Stimulated activated CD8-positive, alpha-beta memory T cell treated with anti-CD3 and anti-CD28 coated beads, Interleukin-15, amount 100 ng/mL, for 48 hours (primary cell): ENCODE data around the gene MAJIN.

Experiments used
- DNase-seq, 2 donors: peaks; one replicate each; pipeline ENCODE4 v3.0.0-alpha.2; 2020; ENCODE audit warnings: low read depth in 2 of 2

MAJIN gene

GRCh38 chr11:64911689-64912088 is 60.2 kb downstream of the MAJIN start:
- DNase-seq = no peak

- no peak for DNase-seq
Observed at GRCh38 chr11:64911142-64911541, 60.8 kb downstream of the MAJIN start.

- no peak for DNase-seq
Observed at GRCh38 chr11:64910451-64911093, 61.3 kb downstream of the MAJIN start.

- no peak for DNase-seq
Observed at GRCh38 chr11:64909653-64910343, 62.1 kb downstream of the MAJIN start.

GRCh38 chr11:64908766-64909165 is 63.1 kb downstream of the MAJIN start:
- no peak for DNase-seq

GRCh38 chr11:64906314-64906635 is 65.6 kb downstream of the MAJIN start:
- no peak for DNase-seq

- DNase-seq = no peak
Observed at GRCh38 chr11:64905516-64906313, 66.2 kb downstream of the MAJIN start.

GRCh38 chr11:64903291-64903833 is 68.5 kb downstream of the MAJIN start:
- no peak for DNase-seq

- no peak for DNase-seq
Observed at GRCh38 chr11:64902102-64902900, 69.6 kb downstream of the MAJIN start.

- no peak for DNase-seq
Observed at GRCh38 chr11:64900774-64901173, 71.1 kb downstream of the MAJIN start.

GRCh38 chr11:64900263-64900678 is 71.6 kb downstream of the MAJIN start:
- peak in 1 of 2 donors; percentile 51 for DNase-seq

- no peak for DNase-seq
Observed at GRCh38 chr11:64898541-64898940, 73.4 kb downstream of the MAJIN start.

GRCh38 chr11:64898076-64898445 is 73.8 kb downstream of the MAJIN start:
- no peak for DNase-seq

- no peak for DNase-seq
Observed at GRCh38 chr11:64897381-64898075, 74.4 kb downstream of the MAJIN start.

GRCh38 chr11:64896448-64897022 is 75.4 kb downstream of the MAJIN start:
- DNase-seq = no peak

GRCh38 chr11:64894812-64895452 is 77.0 kb downstream of the MAJIN start:
- no peak for DNase-seq

GRCh38 chr11:64894070-64894811 is 77.7 kb downstream of the MAJIN start:
- peak; percentile 82 to 83 for DNase-seq

GRCh38 chr11:64893194-64894069 is 78.5 kb downstream of the MAJIN start:
- no peak for DNase-seq

- DNase-seq = no peak
Observed at GRCh38 chr11:64892838-64893193, 79.1 kb downstream of the MAJIN start.
